GM12878 (cell line): ENCODE results near the gene ZNF691. TPM values are rescaled to one million over a fixed set of nuclear protein-coding genes. Genes with fewer than 3 reads are reported as not detected.
A peak's percentile ranks its signal among the peaks of the same experiment; 100 is the strongest.

Experiments
- ATF2 ChIP-seq: IDR thresholded peaks from 2 replicates; pipeline ENCODE4 v1.6.1; 2012; ENCODE audit warnings: low read length, inconsistent platforms
- CHD1 ChIP-seq: IDR thresholded peaks from 2 replicates; pipeline ENCODE4 v1.6.1; 2012; ENCODE audit warnings: low read depth, low read length, improper control_type of control experiment
- EED ChIP-seq: sonication (generic); IDR thresholded peaks from 2 replicates; pipeline ENCODE4 v1.6.1; 2016; ENCODE audit warnings: antibody characterized with exemption, low read depth
- EGR1 ChIP-seq, 2 experiments: IDR thresholded peaks; 1 replicate in 1 of 2; 2 replicates in 1 of 2; pipeline ENCODE4 v1.6.1; 2011 to 2012; ENCODE audit warnings: low read depth in 2 of 2, low read length in 2 of 2, borderline replicate concordance in 1 of 2, mild to moderate bottlenecking in 1 of 2, moderate library complexity in 1 of 2
- EP300 ChIP-seq, 2 experiments: fragments of 150-350 bp in 1 of 2; IDR thresholded peaks; 2 replicates each; pipeline ENCODE4 v1.6.1; 2011 to 2012; ENCODE audit warnings: low read depth in 2 of 2, low read length in 2 of 2, borderline replicate concordance in 1 of 2, improper control_type of control experiment in 1 of 2, inconsistent platforms in 1 of 2; ENCODE audit not compliant: control insufficient read depth in 1 of 2
- KDM1A ChIP-seq: fragments of 200-600 bp; sonication (generic); IDR thresholded peaks from 2 replicates; pipeline ENCODE4 v1.6.1; 2016; ENCODE audit warnings: borderline replicate concordance
- MTA3 ChIP-seq: IDR thresholded peaks from 2 replicates; pipeline ENCODE4 v1.6.1; 2012; ENCODE audit warnings: low read length, inconsistent platforms, borderline replicate concordance
- NR2C2 ChIP-seq: IDR thresholded peaks from 2 replicates; pipeline ENCODE4 v1.6.1; 2011; ENCODE audit warnings: borderline replicate concordance, low read depth; ENCODE audit not compliant: control insufficient read depth, insufficient read length
- NR2F1 ChIP-seq: fragments of 450-650 bp; conservative IDR thresholded peaks from 2 replicates; pipeline ENCODE4 v1.6.1; 2017; ENCODE audit warnings: mild to moderate bottlenecking
- PAX8 ChIP-seq: fragments of 450-650 bp; IDR thresholded peaks from 2 replicates; pipeline ENCODE4 v1.6.1; 2017; ENCODE audit warnings: mild to moderate bottlenecking, moderate library complexity
- RBBP5 ChIP-seq: fragments of 200-600 bp; sonication (generic); conservative IDR thresholded peaks from 2 replicates; pipeline ENCODE4 v1.6.1; 2016
- RCOR1 ChIP-seq: conservative IDR thresholded peaks from 2 replicates; pipeline ENCODE4 v1.6.1; 2012; ENCODE audit warnings: low read depth, low read length, improper control_type of control experiment
- SMAD1 ChIP-seq: fragments of 450-650 bp; IDR thresholded peaks from 2 replicates; pipeline ENCODE4 v1.6.1; 2018; ENCODE audit warnings: mild to moderate bottlenecking, low read depth; ENCODE audit not compliant: partially characterized antibody
- SMC3 ChIP-seq: IDR thresholded peaks from 2 replicates; pipeline ENCODE4 v1.6.1; 2011; ENCODE audit warnings: low read length, improper control_type of control experiment, borderline replicate concordance
- SREBF1 ChIP-seq: IDR thresholded peaks from 2 replicates; pipeline ENCODE4 v1.6.1; 2012; ENCODE audit warnings: mild to moderate bottlenecking, low read length
- TCF12 ChIP-seq: IDR thresholded peaks from 2 replicates; pipeline ENCODE4 v1.6.1; 2011; ENCODE audit warnings: low read depth, mild to moderate bottlenecking, low read length
- TCF3 ChIP-seq: IDR thresholded peaks from 2 replicates; pipeline ENCODE4 v1.6.1; 2012; ENCODE audit warnings: low read depth, mild to moderate bottlenecking, low read length, borderline replicate concordance; ENCODE audit not compliant: insufficient read depth
- ZBED1 ChIP-seq: IDR thresholded peaks from 2 replicates; pipeline ENCODE4 v1.6.1; 2016; ENCODE audit warnings: borderline replicate concordance
- ZNF207 ChIP-seq: fragments of 450-650 bp; IDR thresholded peaks from 2 replicates; pipeline ENCODE4 v1.6.1; 2014; ENCODE audit warnings: antibody characterized with exemption, mild to moderate bottlenecking, borderline replicate concordance
- ZNF217 ChIP-seq: fragments of 450-650 bp; IDR thresholded peaks from 2 replicates; pipeline ENCODE4 v1.6.1; 2017; ENCODE audit warnings: antibody characterized with exemption, mild to moderate bottlenecking
- ZNF622 ChIP-seq: fragments of 450-650 bp; IDR thresholded peaks from 2 replicates; pipeline ENCODE4 v1.6.1; 2017; ENCODE audit warnings: mild to moderate bottlenecking, inconsistent platforms
- polyA plus RNA-seq, 11 experiments: library from polyadenylated mRNA; depleted of rRNA in 4 of 11; unstranded in 6 of 11; stranded (reverse) in 5 of 11; fragments of >200 nt; fragmentation: Nextera tagmentation in 4 of 11; fragmentation: Illumina TruSeq in 1 of 11; extraction: Ambion mirVana in 4 of 11; extraction: Trizol in 1 of 11; gene quantifications; 1 replicate in 1 of 11; 2 replicates in 10 of 11; pipeline versions ENCODE4 v1.2.1 to v1.2.3, GENCODE V29; 2011 to 2016; ENCODE audit warnings: inconsistent platforms in 2 of 11, missing spikeins in 2 of 11, low read depth in 1 of 11
- total RNA-seq, 4 experiments: library from RNA; depleted of rRNA in 3 of 4; stranded (reverse); fragments of >200 nt in 3 of 4; fragmentation: Illumina TruSeq in 1 of 4; extraction: Trizol in 1 of 4; gene quantifications; 2 replicates each; pipeline versions ENCODE4 v1.2.1 to v1.2.3, GENCODE V29; 2013 to 2021
- TF ChIP-seq, protein P1 (sequence below): fragments of 450-650 bp; conservative IDR thresholded peaks from 2 replicates; pipeline ENCODE4 v1.6.1; 2017; ENCODE audit warnings: mild to moderate bottlenecking, moderate library complexity
- TF ChIP-seq, protein P2 (sequence below): fragments of 450-650 bp; IDR thresholded peaks from 2 replicates; pipeline ENCODE4 v1.6.1; 2016; ENCODE audit warnings: mild to moderate bottlenecking
- TF ChIP-seq, protein P3 (sequence below): fragments of 450-650 bp; IDR thresholded peaks from 2 replicates; pipeline ENCODE4 v1.6.1; 2017; ENCODE audit warnings: antibody characterized with exemption, mild to moderate bottlenecking, moderate library complexity

ZNF691 gene
- total and polyA plus RNA-seq, 10 of the 15 experiments (the other 5 are each of a cell fraction or from before 2014, with no cell fraction given): 8.5 to 16.2 (median 12.2) TPM

DNA sequence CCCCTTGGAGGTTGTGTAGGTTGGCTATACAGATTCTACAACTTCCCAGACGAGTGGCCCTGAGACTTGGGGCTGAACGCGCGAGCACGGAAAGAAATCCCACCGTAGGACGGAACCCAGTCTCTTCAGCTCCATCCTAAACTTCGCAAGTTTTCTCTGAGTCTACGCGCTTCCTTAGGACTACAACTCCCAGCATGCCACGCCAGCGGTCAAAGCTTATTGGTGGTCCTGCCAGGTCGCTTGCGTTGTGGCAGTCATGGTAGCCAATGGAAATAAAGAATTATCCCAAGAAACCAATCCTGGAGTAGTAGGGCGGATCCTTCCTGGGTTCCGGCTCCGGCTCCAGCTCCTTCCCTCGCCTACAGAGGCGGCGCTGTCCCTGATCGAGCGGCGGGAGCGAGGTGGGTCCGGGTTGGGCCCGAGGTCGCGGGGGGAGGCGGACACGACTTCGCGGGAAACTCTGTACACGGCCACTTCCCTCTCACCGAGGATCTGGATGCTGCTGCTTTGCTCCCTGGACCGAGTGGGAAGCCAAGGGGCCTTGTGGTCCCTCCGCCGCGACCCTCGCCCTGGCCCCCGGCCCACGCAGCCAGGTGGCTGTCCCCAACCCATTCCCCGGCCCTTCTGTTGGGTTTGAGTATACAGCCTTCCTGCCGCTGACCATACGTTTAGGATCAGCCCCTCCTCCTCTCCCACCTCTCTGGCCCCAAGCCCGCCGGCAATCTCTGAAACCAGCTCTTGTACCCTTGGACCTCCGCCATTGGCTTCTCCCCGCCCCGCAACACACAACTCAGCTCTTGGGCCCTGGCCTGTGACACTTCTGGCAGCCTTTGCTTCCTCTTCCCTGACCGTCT is at the start of gene ZNF691 (continued):
- TF ChIP-seq RBBP5: no peak
- no peak for TF ChIP-seq ZNF217
- TF ChIP-seq MTA3: no peak
- TF ChIP-seq TCF3: 0 out of 2 replicates have a peak, but pooled peaks have one; percentile 42
- no peak for TF ChIP-seq EED
- no peak for TF ChIP-seq ZNF622
- TF ChIP-seq PAX8: no peak
- no peak for TF ChIP-seq CHD1
- TF ChIP-seq, protein P1, sequence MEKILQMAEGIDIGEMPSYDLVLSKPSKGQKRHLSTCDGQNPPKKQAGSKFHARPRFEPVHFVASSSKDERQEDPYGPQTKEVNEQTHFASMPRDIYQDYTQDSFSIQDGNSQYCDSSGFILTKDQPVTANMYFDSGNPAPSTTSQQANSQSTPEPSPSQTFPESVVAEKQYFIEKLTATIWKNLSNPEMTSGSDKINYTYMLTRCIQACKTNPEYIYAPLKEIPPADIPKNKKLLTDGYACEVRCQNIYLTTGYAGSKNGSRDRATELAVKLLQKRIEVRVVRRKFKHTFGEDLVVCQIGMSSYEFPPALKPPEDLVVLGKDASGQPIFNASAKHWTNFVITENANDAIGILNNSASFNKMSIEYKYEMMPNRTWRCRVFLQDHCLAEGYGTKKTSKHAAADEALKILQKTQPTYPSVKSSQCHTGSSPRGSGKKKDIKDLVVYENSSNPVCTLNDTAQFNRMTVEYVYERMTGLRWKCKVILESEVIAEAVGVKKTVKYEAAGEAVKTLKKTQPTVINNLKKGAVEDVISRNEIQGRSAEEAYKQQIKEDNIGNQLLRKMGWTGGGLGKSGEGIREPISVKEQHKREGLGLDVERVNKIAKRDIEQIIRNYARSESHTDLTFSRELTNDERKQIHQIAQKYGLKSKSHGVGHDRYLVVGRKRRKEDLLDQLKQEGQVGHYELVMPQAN: peak; percentile 50; the same call in 1 of the 2 replicates
- no peak for TF ChIP-seq RCOR1
- TF ChIP-seq, protein P2, sequence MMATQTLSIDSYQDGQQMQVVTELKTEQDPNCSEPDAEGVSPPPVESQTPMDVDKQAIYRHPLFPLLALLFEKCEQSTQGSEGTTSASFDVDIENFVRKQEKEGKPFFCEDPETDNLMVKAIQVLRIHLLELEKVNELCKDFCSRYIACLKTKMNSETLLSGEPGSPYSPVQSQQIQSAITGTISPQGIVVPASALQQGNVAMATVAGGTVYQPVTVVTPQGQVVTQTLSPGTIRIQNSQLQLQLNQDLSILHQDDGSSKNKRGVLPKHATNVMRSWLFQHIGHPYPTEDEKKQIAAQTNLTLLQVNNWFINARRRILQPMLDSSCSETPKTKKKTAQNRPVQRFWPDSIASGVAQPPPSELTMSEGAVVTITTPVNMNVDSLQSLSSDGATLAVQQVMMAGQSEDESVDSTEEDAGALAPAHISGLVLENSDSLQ: peak; percentile 99
- no peak for TF ChIP-seq KDM1A
- TF ChIP-seq ZNF207: no peak
- 0 out of 3 replicates have a peak, but pooled peaks of 1 of the 2 experiments have one; percentile 23 for TF ChIP-seq EGR1 (IDR thresholded peaks at IDR 0.05; ENCODE audit: borderline replicate concordance in 1 of 2, low read depth in 2 of 2, low read length in 2 of 2)
- TF ChIP-seq SMAD1: no peak
- no peak for TF ChIP-seq ZBED1
- no peak for TF ChIP-seq TCF12
- peak; percentile 69; the same call in 1 of the 2 replicates for TF ChIP-seq NR2F1
- TF ChIP-seq, protein P3, sequence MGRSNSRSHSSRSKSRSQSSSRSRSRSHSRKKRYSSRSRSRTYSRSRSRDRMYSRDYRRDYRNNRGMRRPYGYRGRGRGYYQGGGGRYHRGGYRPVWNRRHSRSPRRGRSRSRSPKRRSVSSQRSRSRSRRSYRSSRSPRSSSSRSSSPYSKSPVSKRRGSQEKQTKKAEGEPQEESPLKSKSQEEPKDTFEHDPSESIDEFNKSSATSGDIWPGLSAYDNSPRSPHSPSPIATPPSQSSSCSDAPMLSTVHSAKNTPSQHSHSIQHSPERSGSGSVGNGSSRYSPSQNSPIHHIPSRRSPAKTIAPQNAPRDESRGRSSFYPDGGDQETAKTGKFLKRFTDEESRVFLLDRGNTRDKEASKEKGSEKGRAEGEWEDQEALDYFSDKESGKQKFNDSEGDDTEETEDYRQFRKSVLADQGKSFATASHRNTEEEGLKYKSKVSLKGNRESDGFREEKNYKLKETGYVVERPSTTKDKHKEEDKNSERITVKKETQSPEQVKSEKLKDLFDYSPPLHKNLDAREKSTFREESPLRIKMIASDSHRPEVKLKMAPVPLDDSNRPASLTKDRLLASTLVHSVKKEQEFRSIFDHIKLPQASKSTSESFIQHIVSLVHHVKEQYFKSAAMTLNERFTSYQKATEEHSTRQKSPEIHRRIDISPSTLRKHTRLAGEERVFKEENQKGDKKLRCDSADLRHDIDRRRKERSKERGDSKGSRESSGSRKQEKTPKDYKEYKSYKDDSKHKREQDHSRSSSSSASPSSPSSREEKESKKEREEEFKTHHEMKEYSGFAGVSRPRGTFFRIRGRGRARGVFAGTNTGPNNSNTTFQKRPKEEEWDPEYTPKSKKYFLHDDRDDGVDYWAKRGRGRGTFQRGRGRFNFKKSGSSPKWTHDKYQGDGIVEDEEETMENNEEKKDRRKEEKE: no peak
- TF ChIP-seq SMC3: no peak
- no peak for TF ChIP-seq EP300 (IDR thresholded peaks at IDR 0.05; ENCODE audit: borderline replicate concordance in 1 of 2, control insufficient read depth in 1 of 2, low read depth in 2 of 2, low read length in 2 of 2)
- peak; percentile 80 for TF ChIP-seq SREBF1
- no peak for TF ChIP-seq ATF2
- TF ChIP-seq NR2C2: no peak
